Sciatic nerve (tissue), 2 donors: ENCODE measurements around the gene ATXN2. TPM values are rescaled to one million over a fixed set of nuclear protein-coding genes. Genes with fewer than 3 reads are reported as not detected.
A peak's percentile ranks its signal among the peaks of the same experiment; 100 is the strongest.

Experiments used
- ATAC-seq: fragments of 200-7000 bp; cut with Tn5 transposase; one replicate; pipeline ENCODE4 v1.9.1; 2020; ENCODE audit warnings: mild to moderate bottlenecking, moderate library complexity
- DNase-seq: peaks from one replicate; pipeline ENCODE4 v3.0.0-alpha.2; 2020; ENCODE audit warnings: low spot score
- intact Hi-C: fragments of 100-400 bp; cut with DNase I; formaldehyde crosslinking; loops from one replicate; pipeline ENCODE4 v1.14.2; 2022
- total RNA-seq: library from RNA; stranded (reverse); fragmentation: NEBNext Ultra II Directional; extraction: Animal tissue kit (Norgen Biotek cat#: 25700); gene quantifications from one replicate; pipeline ENCODE4 v1.2.1, GENCODE V29; 2021
- donor health status: DM: no; HTN: no; CAD: no.
- donor health status: DM: no; HTN: no; CAD: no.

ATXN2 gene
- total RNA-seq, 1 donor from 2014 or later = 105 TPM

GRCh38 chr12:111457577-111457976, 141.5 kb downstream of the ATXN2 start:
- no peak for ATAC-seq
- no peak for DNase-seq
- intact Hi-C loops = loop anchor here (5.0 kb wide), 1 partner anchor 715 kb away; the partner anchor contains the start of gene PPP1CC

DNA sequence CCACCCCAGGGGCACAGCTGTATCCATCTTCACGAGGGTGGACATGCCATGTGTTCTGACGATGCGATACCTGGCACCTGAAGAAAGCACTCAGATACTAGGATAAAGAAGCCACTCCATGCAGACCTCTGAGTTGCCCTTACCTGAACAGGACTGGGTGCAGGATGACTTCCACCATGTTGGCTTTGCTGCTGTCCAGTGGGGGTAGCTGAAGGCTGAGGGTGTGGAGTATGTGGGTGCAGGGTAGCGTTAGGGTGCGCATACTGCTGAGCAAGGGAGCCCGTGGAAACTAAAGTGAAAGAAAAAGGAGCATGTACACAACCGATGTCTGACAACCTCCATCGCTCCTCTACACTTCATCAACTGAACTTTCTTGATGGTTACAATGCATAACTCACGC, 142.0 kb downstream of the ATXN2 start:
- no peak for ATAC-seq
- intact Hi-C loops = loop anchor here (5.0 kb wide), 1 partner anchor 715 kb away; the partner anchor contains the start of gene PPP1CC

GRCh38 chr12:111455448-111456320, 143.4 kb downstream of the ATXN2 start:
- ATAC-seq (no peak), DNase-seq (no peak)
- intact Hi-C loops = loop anchor here (5.0 kb wide), 1 partner anchor 713 kb away; the partner anchor contains the start of gene PPP1CC

More for the DNA sequence above, 142.0 kb downstream of the ATXN2 start:
- no peak for DNase-seq

DNA sequence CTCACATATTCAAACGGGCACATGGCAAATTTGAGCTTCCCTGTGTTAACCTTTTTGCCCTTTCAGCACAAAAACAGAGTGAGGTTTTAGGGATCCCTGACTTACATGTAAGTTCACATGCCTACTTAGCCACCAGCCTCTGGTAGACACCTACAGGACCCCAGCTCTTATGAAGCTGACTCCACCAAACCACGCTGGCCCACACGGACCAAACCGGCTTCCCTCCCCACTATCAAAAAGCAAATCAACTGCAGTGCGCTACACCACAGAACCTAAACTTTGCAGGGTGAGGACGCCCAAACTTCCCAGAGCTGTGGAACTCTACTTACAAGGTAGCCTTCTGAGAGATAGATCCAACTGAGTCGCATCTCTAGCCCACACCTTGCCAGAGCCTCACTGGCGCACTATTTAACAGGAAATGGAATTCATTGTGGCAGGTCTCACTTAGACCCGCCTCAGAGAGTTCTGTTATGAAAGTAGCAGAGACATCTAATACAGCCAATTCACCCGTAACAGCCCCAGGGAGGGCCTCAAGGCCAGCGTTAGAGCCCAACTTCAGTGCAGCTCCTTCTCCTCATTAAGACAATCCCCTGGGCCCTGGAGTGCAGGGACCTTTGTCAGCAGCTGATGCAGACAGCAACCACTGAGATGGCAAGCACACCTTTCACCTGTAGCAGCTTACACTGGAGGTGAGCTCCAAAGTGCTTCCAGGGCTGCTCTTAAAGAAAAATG, 144.2 kb downstream of the ATXN2 start:
- no peak for DNase-seq
- intact Hi-C loops = loop anchor here (5.0 kb wide), 1 partner anchor 713 kb away; the partner anchor contains the start of gene PPP1CC
- no peak for ATAC-seq

GRCh38 chr12:111454311-111454710, 144.8 kb downstream of the ATXN2 start:
- intact Hi-C loops = no loop called here
- no peak for ATAC-seq
- no peak for DNase-seq

DNA sequence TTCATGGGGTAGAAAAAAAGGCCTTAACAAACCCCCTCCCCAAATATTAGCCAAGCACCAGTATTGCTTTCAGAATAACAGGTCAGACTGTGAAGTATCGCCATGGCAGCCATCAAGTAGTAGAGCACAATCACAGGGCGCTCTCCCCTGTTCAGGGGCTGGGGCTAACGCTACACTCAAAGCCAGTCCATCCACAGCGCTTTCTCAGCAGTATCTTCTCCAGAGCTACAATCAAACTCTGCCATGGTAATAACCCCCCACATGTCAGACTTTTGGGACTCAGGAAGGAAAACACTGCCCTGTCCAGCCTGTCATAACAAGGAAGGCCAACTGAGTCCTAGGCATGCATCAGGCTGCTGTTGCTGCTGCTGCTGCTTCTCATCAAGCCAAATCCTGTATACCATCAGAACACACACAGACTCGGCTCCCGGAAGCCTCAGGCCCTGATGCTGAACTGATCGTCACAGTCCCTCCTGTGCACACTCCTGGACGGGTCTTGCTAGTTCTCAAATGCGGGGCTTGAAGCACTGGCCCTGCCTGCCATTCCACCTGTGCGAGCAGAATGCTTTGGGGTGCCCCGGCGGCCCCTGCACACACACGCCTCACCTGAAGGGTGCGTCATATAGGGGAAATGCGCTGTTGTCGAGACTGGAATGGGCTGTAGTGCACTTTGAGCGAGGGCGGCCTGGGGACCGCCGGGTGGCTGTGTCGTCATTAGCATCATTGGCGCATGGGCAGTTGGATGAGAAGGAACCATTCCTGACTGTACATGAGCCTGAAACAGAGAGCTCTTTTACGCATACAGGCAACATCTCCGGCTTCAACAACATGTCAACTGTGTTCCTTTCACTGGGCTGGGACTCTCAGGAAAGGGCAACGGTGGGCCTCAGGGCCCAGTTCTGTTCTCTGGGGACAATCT, 145.8 kb downstream of the ATXN2 start:
- intact Hi-C loops = loop anchor here (2.0 kb wide), 1 partner anchor 57 kb away; no protein-coding TSS in a partner anchor
- DNase-seq = no peak
- ATAC-seq = no peak

DNA sequence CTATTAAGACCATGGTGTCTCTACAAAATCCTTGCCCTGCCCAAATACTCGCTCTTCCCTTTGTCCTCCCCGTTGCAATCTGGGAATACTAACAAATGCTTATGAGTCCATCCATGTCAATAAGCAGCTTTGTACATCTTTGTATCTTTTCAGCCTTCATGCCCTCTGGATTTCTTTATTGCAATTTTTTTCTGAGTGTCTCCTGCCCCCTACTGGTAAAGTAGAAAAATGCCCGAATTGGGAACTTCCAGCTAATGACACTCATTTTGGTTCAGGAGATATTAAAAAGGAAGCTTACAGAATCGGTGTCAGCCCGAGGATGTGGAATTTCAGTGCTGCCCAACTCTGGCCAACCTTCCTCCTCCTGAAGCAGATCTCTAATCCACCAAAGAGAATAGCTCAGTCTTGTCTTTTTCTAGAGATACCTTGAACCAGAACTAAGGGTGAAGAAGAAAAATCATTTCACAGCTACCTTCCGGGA, 147.4 kb downstream of the ATXN2 start:
- DNase-seq = no peak
- ATAC-seq = peak; percentile 12
- intact Hi-C loops = loop anchor here (2.0 kb wide), 1 partner anchor 55 kb away; no protein-coding TSS in a partner anchor

- no peak for DNase-seq
- ATAC-seq = no peak
- intact Hi-C loops = no loop called here
These were observed 147.9 kb downstream of the ATXN2 start for GRCh38 chr12:111451232-111451631.

- intact Hi-C loops = no loop called here
- ATAC-seq (no peak), DNase-seq (no peak)
These were observed 148.4 kb downstream of the ATXN2 start for GRCh38 chr12:111450676-111451075.

DNA sequence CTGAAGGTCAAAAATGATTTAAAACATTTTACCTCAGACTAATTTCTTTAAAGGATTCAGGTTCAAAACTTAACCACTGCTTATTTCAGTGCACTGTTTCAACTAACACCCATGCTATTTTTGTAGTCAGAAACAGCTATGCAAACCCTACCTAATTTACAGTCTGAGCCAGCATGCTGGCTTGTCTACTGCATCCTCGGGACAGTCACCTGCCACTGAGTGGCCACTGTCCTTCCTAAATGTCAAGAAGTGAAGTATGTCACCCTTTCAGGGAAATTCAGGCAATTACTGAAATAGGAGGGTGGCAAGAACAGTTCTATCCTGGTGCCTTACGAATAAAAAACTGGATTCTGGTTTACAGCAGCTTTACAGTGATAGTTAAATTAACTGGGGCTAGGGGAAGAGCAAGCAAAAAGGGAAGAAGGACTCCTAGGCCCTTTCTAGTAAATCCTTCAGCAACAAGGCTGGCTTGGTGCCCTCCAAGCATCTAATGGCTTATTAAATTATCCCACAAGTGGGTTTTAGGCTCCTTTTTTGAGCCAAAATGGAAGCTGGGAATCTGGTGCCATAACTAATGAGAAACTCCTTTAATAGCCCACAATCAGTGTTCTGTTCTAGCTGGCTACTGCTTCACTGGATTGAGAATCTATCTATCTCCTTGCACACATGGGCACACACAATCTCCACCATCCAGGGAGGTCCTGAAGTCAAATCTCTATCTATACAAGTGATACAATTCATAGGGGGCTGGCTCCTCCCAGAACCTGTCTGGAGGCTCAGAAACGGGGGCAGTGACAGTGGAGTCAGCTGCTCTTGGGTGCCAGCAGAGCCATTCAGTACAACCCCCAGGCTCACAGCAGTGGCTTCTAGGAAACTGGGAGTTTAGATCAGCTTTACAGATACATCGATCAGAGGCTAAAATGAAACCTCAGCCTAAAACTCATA, 150.0 kb downstream of the ATXN2 start:
- intact Hi-C loops = no loop called here
- no peak for ATAC-seq

DNA sequence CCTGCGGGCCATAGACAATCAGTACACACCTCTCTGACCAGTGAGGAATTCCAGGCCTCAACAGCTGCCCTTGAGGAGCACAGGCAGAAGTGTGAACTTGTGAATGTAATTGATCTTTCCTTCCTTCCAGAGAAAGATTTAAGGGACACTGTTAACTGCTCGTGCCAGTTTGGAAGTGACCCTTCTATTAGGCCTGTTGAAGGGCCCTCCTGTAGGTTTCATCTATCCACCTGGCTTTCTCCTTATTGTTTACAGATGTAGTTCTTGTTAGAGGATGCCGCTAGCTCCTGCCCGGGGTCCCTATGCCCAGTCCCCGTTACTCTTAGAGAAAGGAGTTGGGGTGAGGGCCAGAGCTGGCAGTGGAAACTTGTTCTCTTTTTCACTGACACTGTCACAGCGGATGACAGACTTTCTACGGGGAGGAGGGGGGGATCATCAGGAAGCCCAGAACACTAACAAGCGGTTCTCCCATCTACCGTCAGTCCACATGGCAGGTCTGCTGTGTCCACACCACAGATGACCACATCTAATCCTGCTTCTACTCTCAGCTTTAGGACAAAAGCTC, 150.8 kb downstream of the ATXN2 start:
- DNase-seq = peak; percentile 31
- ATAC-seq = no peak
- intact Hi-C loops = no loop called here

More for the DNA sequence above, 150.0 kb downstream of the ATXN2 start:
- DNase-seq = no peak

DNA sequence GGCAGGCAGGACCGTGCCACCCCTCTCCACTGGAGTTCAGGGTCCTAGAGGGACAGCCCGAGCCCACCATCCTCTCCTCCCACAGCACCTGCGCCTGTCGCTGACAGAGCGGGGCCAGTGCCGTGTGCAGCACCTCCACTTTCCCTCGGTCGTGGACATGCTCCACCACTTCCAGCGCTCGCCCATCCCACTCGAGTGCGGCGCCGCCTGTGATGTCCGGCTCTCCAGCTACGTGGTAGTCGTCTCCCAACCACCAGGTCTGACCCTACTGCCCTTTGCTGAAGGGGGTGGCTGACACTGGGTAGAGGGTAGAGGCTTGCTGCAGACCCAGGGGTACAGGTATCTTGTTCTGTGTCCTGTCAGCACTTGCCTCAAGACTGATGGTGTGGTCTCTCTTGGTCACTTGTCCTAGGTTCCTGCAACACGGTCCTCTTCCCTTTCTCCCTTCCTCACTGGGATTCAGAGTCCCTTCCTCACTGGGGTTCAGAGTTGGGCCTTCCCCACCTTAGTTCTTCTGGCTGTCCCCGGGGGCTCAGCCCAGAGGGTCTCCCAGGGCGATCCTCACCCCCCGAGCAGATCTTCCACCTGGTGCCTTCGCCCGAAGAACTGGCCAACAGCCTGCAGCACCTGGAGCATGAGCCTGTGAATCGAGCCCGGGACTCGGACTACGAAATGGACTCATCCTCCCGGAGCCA, 151.4 kb downstream of the ATXN2 start:
- no peak for ATAC-seq
- DNase-seq = peak; percentile 57
- intact Hi-C loops = no loop called here

DNA sequence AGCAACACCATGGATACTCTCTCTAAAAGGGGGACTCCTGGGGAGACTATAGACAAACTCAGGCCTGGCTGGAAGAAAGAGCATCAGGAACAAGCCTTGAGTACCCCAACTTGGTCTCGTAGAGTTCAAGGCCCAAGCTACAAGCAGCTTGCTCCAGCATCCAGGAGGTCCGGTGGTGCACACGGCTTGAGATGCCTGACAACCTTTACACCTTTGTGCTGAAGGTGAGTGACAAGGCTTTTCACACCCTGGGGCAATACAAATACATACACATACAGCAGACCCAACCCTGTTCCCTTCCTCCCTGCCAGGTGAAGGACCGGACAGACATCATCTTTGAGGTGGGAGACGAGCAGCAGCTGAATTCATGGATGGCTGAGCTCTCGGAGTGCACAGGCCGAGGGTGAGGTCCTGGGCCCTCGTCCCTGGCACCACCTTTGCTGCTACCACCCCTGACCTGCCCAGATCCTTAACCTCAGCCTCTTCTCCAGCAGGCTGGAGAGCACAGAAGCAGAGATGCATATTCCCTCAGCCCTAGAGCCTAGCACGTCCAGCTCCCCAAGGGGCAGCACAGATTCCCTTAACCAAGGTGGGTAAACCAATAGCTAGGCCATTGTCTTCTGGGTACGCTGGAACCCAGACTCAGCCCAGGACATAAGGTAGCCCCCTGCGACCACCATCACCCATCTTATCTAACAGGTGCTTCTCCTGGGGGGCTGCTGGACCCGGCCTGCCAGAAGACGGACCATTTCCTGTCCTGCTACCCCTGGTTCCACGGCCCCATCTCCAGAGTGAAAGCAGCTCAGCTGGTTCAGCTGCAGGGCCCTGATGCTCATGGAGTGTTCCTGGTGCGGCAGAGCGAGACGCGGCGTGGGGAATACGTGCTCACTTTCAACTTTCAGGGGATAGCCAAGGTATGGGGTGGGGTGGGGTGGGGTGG, 152.2 kb downstream of the ATXN2 start:
- DNase-seq (peak; percentile 49), ATAC-seq (no peak)
- intact Hi-C loops = no loop called here

- peak; percentile 22 for ATAC-seq
- DNase-seq = peak; percentile 63
- intact Hi-C loops = no loop called here
These were observed 153.2 kb downstream of the ATXN2 start for GRCh38 chr12:111445726-111446581.
